Lower leg skin (tissue), 4 donors: ENCODE measurements around the gene FCF1. TPM values are rescaled to one million over a fixed set of nuclear protein-coding genes. Genes with fewer than 3 reads are reported as not detected.

ENCODE experiments used
- DNase-seq, 2 donors: peaks; one replicate each; pipeline ENCODE4 v3.0.0-alpha.2; 2019; ENCODE audit warnings: low spot score in 2 of 2
- H3K4me3 ChIP-seq: fragments of 200-600 bp; sonication (generic); 2 replicates; pipeline ENCODE4 v1.5.1; 2017; ENCODE audit warnings: mild to moderate bottlenecking, low read depth; ENCODE audit not compliant: poor library complexity, severe bottlenecking
- CTCF ChIP-seq, 3 donors: fragments of 450-650 bp; IDR thresholded peaks; one replicate each; pipeline ENCODE4 v1.5.1; 2016; ENCODE audit warnings: antibody characterized with exemption in 3 of 3, mild to moderate bottlenecking in 3 of 3, moderate library complexity in 2 of 3
- POLR2A ChIP-seq, 2 donors: fragments of 450-650 bp; IDR thresholded peaks; one replicate each; pipeline ENCODE4 v1.6.1; 2016 to 2017; ENCODE audit warnings: antibody characterized with exemption in 2 of 2, mild to moderate bottlenecking in 1 of 2, moderate library complexity in 1 of 2
- whole genome bisulfite sequencing, 2 donors: methylation state at CpG; one replicate each; pipeline ENCODE4 v1.1.5; 2018; 5-methylcytosine and 5-hydroxymethylcytosine counted together
- intact Hi-C: fragments of 100-400 bp; cut with DNase I; formaldehyde crosslinking; loops from one replicate; pipeline ENCODE4 v1.15.0; 2023; ENCODE audit warnings: low total_unique reads
- total RNA-seq, 4 donors: library from RNA; depleted of rRNA; stranded (reverse); fragments of >200 nt; gene quantifications; one replicate each; pipeline ENCODE4 v1.1.0, GENCODE V29; 2016

The FCF1 gene
- total RNA-seq, 4 donors from 2014 or later, result 14.3 to 20.7 (median 17.8) TPM

GRCh38 chr14:74691456-74691855, 21.5 kb upstream of the FCF1 start:
- intact Hi-C loops, result no loop called here
- WGBS, 2 donors, result 89 to 95% methylated on average over 2 of the region's 2 CpGs
- no peak for DNase-seq
- no peak overlapping the region for H3K4me3 ChIP-seq
- TF ChIP-seq CTCF (IDR thresholded peaks at IDR 0.05) (no peak), POLR2A (IDR thresholded peaks at IDR 0.05) (no peak)

GRCh38 chr14:74693191-74693590, 19.8 kb upstream of the FCF1 start:
- H3K4me3 ChIP-seq, result no peak overlapping the region
- intact Hi-C loops, result no loop called here
- TF ChIP-seq CTCF (IDR thresholded peaks at IDR 0.05) (no peak), POLR2A (IDR thresholded peaks at IDR 0.05) (no peak)
- no peak for DNase-seq
- WGBS, 2 donors, result 95 to 96% methylated on average over 3 of the region's 3 CpGs

- no peak for DNase-seq
- no peak for TF ChIP-seq CTCF (IDR thresholded peaks at IDR 0.05)
- TF ChIP-seq POLR2A (IDR thresholded peaks at IDR 0.05), result no peak
- no peak overlapping the region for H3K4me3 ChIP-seq
- intact Hi-C loops, result no loop called here
- 93 to 97% methylated on average over 4 of the region's 4 CpGs for WGBS, 2 donors
These were observed 17.5 kb upstream of the FCF1 start for GRCh38 chr14:74695406-74695805.

- no peak for DNase-seq
- intact Hi-C loops, result no loop called here
- TF ChIP-seq CTCF (IDR thresholded peaks at IDR 0.05) (no peak), POLR2A (IDR thresholded peaks at IDR 0.05) (no peak)
- no peak overlapping the region for H3K4me3 ChIP-seq
- WGBS, 2 donors, result 82 to 88% methylated on average over 1 of the region's 1 CpG
These were observed 15.9 kb upstream of the FCF1 start for GRCh38 chr14:74697011-74697410.

GRCh38 chr14:74697543-74697942, 15.4 kb upstream of the FCF1 start:
- DNase-seq, result no peak
- 73% methylated on average over 2 of the region's 2 CpGs for WGBS, 2 donors
- TF ChIP-seq POLR2A (IDR thresholded peaks at IDR 0.05), result no peak
- no peak for TF ChIP-seq CTCF (IDR thresholded peaks at IDR 0.05)
- intact Hi-C loops, result no loop called here
- H3K4me3 ChIP-seq, result no peak overlapping the region

- intact Hi-C loops, result no loop called here
- TF ChIP-seq POLR2A (IDR thresholded peaks at IDR 0.05), result no peak
- no peak for TF ChIP-seq CTCF (IDR thresholded peaks at IDR 0.05)
- H3K4me3 ChIP-seq, result no peak overlapping the region
- 93% methylated on average over 2 of the region's 2 CpGs for WGBS, 2 donors
- DNase-seq, result no peak
These were observed 15.0 kb upstream of the FCF1 start for GRCh38 chr14:74697976-74698375.
